ENCODE data around the gene CACNA1S.

Gene CACNA1S

DNA sequence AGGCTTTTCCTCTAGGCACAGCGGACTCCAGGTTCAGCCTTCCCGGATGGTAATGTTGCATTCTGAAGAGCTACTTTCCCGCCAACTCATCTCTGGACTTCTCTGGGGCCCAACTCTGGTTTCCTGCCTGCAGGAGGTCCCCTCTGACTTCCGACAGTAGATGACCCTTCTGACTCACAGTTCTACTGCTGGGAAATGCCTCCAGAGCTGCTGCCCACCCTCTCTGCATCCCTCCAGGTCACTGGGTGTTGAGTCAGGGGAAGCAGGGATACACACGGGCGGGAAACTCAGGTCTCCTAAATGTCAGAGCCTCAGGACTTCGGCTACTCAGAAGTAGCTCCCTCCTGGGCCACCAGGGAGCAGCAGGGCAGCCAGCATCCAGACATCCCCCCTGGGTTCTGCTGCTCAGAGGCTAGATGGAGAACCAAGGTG lies 86.6 kb downstream of the CACNA1S start:
- H3K27ac Mint-ChIP-seq: no peak overlapping the region
- no peak overlapping the region for H3K4me3 Mint-ChIP-seq
- H3K4me1 Mint-ChIP-seq: peaks cover 52% of the 10 kb centered on the region
- H3K36me3 Mint-ChIP-seq: no peaks in the 10 kb centered on the region
- H3K27me3 Mint-ChIP-seq: no peaks in the 10 kb centered on the region
- no peaks in the 10 kb centered on the region for H3K9me3 Mint-ChIP-seq

GRCh38 chr1:201024625-201024998 lies 87.6 kb downstream of the CACNA1S start:
- peaks cover 62% of the 10 kb centered on the region for H3K4me1 Mint-ChIP-seq
- H3K9me3 Mint-ChIP-seq: no peaks in the 10 kb centered on the region
- H3K4me3 Mint-ChIP-seq: no peak overlapping the region
- no peaks in the 10 kb centered on the region for H3K27me3 Mint-ChIP-seq
- no peak overlapping the region for H3K27ac Mint-ChIP-seq
- no peaks in the 10 kb centered on the region for H3K36me3 Mint-ChIP-seq

- Mint-ChIP-seq H3K4me3 (peak overlapping the region; percentile 69), H3K27me3 (no peaks in the 10 kb centered on the region), H3K36me3 (peaks cover 2% of the 10 kb centered on the region), H3K27ac (no peak overlapping the region), H3K9me3 (no peaks in the 10 kb centered on the region), H3K4me1 (peaks cover 67% of the 10 kb centered on the region)
Measured at GRCh38 chr1:201023920-201024624, 88.2 kb downstream of the CACNA1S start.

DNA sequence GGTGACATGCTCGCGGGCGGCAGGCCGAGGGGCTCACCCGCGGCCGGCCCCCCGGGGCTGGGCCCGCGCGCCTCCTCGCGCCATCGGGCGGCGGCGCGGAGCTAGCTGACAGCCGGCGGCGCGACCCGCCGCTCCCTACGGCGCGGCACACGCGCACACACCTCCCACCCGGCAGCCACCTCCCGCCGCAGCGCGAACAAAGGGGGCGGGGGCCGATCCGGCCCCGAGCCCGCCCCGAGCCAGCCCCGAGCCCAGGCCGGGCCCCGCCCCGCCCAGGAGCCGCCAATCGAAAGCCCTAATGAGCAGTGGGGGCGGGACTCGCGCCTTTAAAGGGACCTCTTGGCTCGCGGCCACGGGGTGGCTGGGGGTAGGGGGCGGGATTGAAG lies 88.7 kb downstream of the CACNA1S start, which contains the start of gene KIF21B:
TSS of gene KIF21B (minus strand) at position 198 of the 386 bp plus-strand sequence. CDS start 331 bp downstream, outside the sequence.
- H3K4me3 Mint-ChIP-seq: peak within 1 kb of the TSS; percentile 89
- H3K4me1 Mint-ChIP-seq: peaks cover 72% of the 10 kb centered on the region
- H3K27ac Mint-ChIP-seq: peak within 1 kb of the TSS; percentile 88
- H3K9me3 Mint-ChIP-seq: no peaks in the 10 kb centered on the region
- H3K36me3 Mint-ChIP-seq: peaks cover 2% of the 10 kb centered on the region
- no peaks in the 10 kb centered on the region for H3K27me3 Mint-ChIP-seq

GRCh38 chr1:201022820-201023516 lies 89.3 kb downstream of the CACNA1S start:
- Mint-ChIP-seq H3K4me3 (peak overlapping the region; percentile 89), H3K36me3 (peaks cover 2% of the 10 kb centered on the region), H3K27me3 (no peaks in the 10 kb centered on the region), H3K4me1 (peaks cover 77% of the 10 kb centered on the region), H3K27ac (peak overlapping the region; percentile 88), H3K9me3 (no peaks in the 10 kb centered on the region)

GRCh38 chr1:201022493-201022819 lies 89.8 kb downstream of the CACNA1S start:
- peaks cover 2% of the 10 kb centered on the region for H3K36me3 Mint-ChIP-seq
- no peaks in the 10 kb centered on the region for H3K9me3 Mint-ChIP-seq
- H3K4me1 Mint-ChIP-seq: peaks cover 82% of the 10 kb centered on the region
- peak overlapping the region; percentile 89 for H3K4me3 Mint-ChIP-seq
- peak overlapping the region; percentile 88 for H3K27ac Mint-ChIP-seq
- no peaks in the 10 kb centered on the region for H3K27me3 Mint-ChIP-seq

GRCh38 chr1:201021630-201022492 lies 90.4 kb downstream of the CACNA1S start:
- H3K4me1 Mint-ChIP-seq: peaks cover 84% of the 10 kb centered on the region
- no peaks in the 10 kb centered on the region for H3K27me3 Mint-ChIP-seq
- H3K27ac Mint-ChIP-seq: peak overlapping the region; percentile 88
- no peaks in the 10 kb centered on the region for H3K9me3 Mint-ChIP-seq
- peak overlapping the region; percentile 89 for H3K4me3 Mint-ChIP-seq
- peaks cover 2% of the 10 kb centered on the region for H3K36me3 Mint-ChIP-seq

DNA sequence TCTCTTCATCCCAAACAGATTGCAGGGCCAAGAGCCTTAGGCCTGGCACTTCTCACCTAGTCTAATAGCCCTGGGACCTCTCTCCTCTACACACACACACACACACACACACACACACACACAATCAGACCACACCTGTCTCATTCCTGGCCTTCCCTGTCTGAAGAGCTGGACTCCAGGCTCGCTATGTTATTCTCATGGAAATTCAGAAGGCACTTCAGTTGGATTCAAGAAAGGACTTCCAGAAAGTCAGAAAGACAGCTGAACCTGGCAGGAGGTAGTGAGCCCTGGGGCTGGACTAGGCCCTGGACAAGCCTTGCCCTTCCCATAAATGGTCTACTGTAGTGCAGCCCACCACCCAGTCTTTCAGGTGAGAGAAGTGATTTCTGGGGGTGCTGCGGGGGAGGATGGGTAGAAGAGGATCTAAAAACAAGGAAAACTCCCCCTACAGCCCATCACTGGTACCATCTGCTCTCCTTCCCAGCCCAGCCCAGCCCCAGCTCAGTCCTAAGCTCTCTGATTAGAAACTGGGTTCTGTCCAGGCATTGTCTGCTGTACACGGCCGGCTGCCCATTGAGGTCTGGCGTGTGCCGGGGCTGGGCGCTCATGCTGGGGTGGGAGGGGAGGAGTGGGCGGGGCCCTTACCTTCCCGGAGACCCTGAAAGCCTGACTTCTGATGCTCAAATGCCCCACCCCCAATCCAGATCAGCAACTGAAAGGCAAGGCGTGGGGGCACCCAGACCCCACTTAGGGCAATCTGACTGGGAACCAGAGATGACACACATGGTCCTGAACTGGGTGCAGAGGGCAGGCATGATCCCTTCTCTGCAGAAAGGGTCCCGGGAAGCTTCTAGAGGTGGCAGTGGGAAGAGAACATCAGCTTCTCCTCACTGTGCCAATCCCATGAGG lies 91.3 kb downstream of the CACNA1S start:
- peaks cover 84% of the 10 kb centered on the region for H3K4me1 Mint-ChIP-seq
- H3K27me3 Mint-ChIP-seq: no peaks in the 10 kb centered on the region
- H3K9me3 Mint-ChIP-seq: no peaks in the 10 kb centered on the region
- H3K27ac Mint-ChIP-seq: peak overlapping the region; percentile 98
- H3K4me3 Mint-ChIP-seq: peak overlapping the region; percentile 89
- peaks cover 2% of the 10 kb centered on the region for H3K36me3 Mint-ChIP-seq

- peaks cover 2% of the 10 kb centered on the region for H3K36me3 Mint-ChIP-seq
- H3K27ac Mint-ChIP-seq: peak overlapping the region; percentile 98
- H3K4me1 Mint-ChIP-seq: peaks cover 84% of the 10 kb centered on the region
- H3K9me3 Mint-ChIP-seq: no peaks in the 10 kb centered on the region
- H3K27me3 Mint-ChIP-seq: no peaks in the 10 kb centered on the region
- H3K4me3 Mint-ChIP-seq: peak overlapping the region; percentile 73
Measured at GRCh38 chr1:201020040-201020591, 92.1 kb downstream of the CACNA1S start.

DNA sequence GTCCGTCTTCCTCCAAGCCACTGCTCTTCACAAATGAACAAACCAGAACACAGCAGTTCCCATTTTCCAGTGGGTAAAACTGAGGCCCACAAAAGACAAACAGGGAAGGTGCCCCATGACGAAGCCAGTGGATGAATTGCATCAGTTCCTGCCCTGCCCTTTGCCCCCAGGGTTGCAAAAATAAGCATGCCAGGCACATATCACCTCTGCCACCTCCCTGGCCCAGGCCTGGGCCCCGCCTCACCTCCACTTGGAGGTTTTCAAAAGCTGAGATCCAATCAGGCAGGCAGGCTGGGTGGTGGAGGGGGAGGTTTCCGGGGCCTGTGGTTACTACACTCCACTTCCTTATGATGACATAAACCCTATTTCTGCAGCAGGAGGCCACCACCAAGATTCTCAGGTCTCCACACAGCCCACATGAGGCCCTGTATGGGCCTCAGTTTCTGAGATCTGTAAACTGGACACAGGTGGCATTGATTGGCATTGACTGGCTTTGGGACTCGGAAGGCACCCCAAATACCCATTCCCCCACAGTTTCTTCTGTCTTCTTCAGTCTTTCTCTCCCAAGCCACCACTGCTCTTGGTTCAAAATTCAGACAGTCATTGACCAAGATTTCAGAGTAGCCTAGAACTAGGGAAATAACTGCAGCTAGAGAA lies 92.8 kb downstream of the CACNA1S start:
- Mint-ChIP-seq H3K27me3 (no peaks in the 10 kb centered on the region), H3K27ac (peak overlapping the region; percentile 98), H3K4me1 (peaks cover 87% of the 10 kb centered on the region), H3K36me3 (peaks cover 2% of the 10 kb centered on the region), H3K9me3 (no peaks in the 10 kb centered on the region), H3K4me3 (peak overlapping the region; percentile 73)

GRCh38 chr1:201017828-201018163 lies 94.4 kb downstream of the CACNA1S start:
- Mint-ChIP-seq H3K4me3 (peak overlapping the region; percentile 57), H3K9me3 (no peaks in the 10 kb centered on the region), H3K4me1 (peaks cover 95% of the 10 kb centered on the region)

GRCh38 chr1:201016943-201017827 lies 95.0 kb downstream of the CACNA1S start:
- Mint-ChIP-seq H3K4me1 (peaks cover 95% of the 10 kb centered on the region), H3K27ac (peak overlapping the region; percentile 59), H3K36me3 (peaks cover 2% of the 10 kb centered on the region), H3K27me3 (no peaks in the 10 kb centered on the region), H3K9me3 (no peaks in the 10 kb centered on the region), H3K4me3 (no peak overlapping the region)

More at GRCh38 chr1:201017828-201018163, 94.4 kb downstream of the CACNA1S start:
- Mint-ChIP-seq H3K27me3 (no peaks in the 10 kb centered on the region), H3K36me3 (peaks cover 2% of the 10 kb centered on the region), H3K27ac (peak overlapping the region; percentile 72)

DNA sequence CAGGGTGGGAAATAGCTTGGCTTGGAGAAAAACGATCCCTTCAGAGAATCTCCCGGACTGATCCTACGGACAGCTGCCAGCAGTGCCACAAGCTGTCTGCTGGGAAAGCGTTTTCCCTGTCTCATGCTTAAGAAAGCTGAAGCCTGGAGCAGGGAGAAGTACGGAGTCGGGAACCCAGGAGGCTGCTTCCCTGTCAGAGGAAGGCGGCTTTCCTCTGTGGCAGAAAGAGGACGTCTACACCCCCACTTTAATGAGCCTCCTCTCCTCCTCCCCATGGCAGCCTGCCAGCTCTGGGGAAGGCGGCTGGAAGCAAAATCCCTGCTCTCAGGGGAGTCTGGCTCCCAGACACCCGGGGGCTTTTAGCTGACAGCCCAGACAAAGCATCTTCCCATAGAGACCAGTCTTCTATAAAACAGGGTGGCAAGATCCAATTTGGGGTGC lies 96.0 kb downstream of the CACNA1S start:
- H3K27me3 Mint-ChIP-seq: no peaks in the 10 kb centered on the region
- peaks cover 95% of the 10 kb centered on the region for H3K4me1 Mint-ChIP-seq
- H3K36me3 Mint-ChIP-seq: peaks cover 2% of the 10 kb centered on the region
- peak overlapping the region; percentile 68 for H3K27ac Mint-ChIP-seq
- no peaks in the 10 kb centered on the region for H3K9me3 Mint-ChIP-seq
- H3K4me3 Mint-ChIP-seq: peak overlapping the region; percentile 44
